ENCODE data around the gene RPS6KA1. TPM values are rescaled to one million over a fixed set of nuclear protein-coding genes. Genes with fewer than 3 reads are reported as not detected.
"Not testable (repeated sequence)": the region's sequence is repeated elsewhere in the genome, so short reads cannot be mapped to it uniquely, and the experiment has no call there.

The RPS6KA1 gene
- total RNA-seq: 13.3 and 29.9 TPM in 2 replicates

- DNase-seq (ENCODE audit: extremely low read depth, low read depth, low spot score): no peak
These were observed at the start of gene RPS6KA1 for GRCh38 chr1:26529655-26530409. Gene RPS6KA1, plus strand, starts transcription at chr1:26529761. Its CDS starts 160 bp downstream, at chr1:26529921.

DNA sequence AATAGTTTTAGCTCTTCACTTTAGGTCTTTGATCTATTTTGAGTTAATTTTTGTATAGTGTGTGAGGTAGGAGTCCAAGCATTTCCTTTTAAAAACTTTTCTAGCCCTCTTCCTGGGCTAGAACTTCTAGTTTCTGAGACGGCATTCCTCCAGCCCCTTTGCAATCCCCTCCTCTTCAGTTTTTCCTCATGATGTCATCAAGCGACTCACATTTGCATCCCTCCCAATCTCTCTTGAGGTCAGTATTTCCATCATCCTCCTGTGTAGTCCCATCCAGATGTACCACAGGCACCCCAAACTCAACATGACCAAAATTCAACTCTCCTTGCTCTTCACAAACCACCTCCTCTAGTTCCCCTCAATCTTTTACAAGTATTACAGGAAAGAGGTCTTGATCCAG, 46.6 kb upstream of the RPS6KA1 start:
- DNase-seq (ENCODE audit: extremely low read depth, low read depth, low spot score): no peak

- DNase-seq (ENCODE audit: extremely low read depth, low read depth, low spot score): no peak
These were observed 45.6 kb upstream of the RPS6KA1 start for GRCh38 chr1:26483980-26484379.

- no peak for DNase-seq (ENCODE audit: extremely low read depth, low read depth, low spot score)
These were observed 39.4 kb upstream of the RPS6KA1 start for GRCh38 chr1:26490155-26490554.

DNA sequence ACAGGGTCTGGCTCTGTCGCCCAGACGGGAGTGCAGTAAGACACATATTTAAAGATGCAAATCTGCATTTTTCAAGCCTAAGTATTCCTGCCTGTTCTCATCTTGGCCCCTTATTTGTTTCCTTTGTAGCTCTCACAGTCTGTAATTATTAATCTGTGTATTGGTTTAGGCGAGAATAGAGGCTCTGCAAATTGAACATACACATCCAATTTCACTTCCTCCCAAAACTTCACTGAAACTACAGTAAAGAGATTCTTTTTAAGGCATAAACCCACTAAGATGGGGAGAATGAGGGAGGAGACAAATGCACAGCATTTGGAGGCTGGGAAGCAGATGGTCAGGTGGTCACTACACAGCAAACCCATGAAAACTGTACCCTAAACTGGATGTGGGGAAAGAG, 36.3 kb upstream of the RPS6KA1 start:
- DNase-seq (ENCODE audit: extremely low read depth, low read depth, low spot score): no peak

DNA sequence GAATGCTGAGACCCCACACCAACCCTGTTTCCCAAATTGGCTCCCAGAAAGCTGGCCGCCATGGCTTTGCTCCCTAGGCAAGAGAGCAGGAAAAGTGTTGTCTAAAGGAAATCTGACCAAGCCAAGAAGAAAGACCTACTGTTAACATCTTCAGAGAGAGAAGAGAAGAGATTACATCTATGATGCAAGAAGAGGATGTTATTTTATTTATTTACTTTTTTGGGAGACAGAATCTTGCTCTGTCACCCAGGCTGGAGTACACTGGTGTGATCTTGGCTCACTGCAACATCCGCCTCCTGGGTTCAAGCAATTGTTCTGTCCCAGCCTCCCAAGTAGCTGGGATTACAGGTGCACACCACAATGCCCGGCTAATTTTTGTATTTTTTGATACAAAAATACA, 35.6 kb upstream of the RPS6KA1 start:
- no peak for DNase-seq (ENCODE audit: extremely low read depth, low read depth, low spot score)

DNA sequence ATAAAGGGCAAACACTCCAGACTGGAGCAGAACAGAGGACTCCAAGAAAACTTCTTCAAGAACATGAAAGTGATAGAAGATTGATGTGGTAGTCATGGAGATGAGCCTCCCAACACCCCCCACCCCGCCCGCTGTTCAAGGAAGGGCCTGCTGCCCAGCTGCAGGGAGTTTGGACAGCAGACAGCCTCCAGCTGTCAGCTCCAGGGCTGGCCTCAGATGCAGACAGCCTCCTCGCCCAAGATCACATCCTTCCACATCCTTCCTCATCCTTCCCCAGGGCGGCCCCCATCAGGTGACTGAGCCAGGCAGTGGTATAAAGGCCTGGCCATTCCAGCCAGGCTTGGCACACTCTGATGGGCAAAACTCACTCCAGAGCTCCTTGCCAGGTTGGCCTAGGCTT, 32.7 kb upstream of the RPS6KA1 start:
- DNase-seq (ENCODE audit: extremely low read depth, low read depth, low spot score): no peak

DNA sequence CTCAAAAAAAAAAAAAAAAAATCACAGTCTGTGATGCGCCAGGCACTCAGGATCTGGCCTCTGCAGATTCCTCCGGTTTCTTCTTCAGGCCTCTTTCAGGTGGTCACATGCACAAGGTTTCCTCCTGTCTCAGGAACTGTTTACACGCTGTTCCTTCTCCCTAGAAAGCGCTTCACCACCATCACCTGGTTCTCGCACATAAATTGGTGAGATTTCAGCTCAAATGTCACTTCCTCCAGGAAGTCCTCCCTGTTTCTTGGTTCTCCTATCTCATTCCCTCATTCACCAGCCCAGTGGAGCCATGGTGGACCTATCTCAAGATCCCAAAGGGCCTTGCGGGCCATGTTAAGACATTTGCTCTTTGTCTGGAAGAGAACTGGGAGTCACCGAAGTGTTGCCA, 30.7 kb upstream of the RPS6KA1 start:
- no peak for DNase-seq (ENCODE audit: extremely low read depth, low read depth, low spot score)

- no peak for DNase-seq (ENCODE audit: extremely low read depth, low read depth, low spot score)
These were observed 28.9 kb upstream of the RPS6KA1 start for GRCh38 chr1:26500488-26501175.

DNA sequence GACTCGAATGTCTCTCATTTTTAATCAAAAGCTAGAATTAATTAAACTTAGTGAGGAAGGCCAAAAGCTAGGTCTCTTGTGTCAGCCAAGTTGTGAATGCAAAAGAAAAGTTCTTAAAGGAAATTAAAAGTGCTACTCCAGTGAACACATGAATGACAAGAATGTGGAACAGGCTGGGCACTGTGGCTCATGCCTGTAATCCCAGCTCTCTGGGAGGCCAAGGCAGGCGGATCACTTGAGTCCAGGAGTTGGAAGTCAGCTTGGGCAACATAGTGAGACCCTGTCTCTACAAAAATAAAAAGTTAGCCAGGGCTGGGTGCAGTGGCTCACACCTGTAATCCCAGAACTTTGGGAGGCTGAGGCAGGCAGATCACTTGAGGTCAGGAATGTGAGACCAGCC, 18.9 kb upstream of the RPS6KA1 start:
- not testable (repeated sequence) for DNase-seq (ENCODE audit: extremely low read depth, low read depth, low spot score)

DNA sequence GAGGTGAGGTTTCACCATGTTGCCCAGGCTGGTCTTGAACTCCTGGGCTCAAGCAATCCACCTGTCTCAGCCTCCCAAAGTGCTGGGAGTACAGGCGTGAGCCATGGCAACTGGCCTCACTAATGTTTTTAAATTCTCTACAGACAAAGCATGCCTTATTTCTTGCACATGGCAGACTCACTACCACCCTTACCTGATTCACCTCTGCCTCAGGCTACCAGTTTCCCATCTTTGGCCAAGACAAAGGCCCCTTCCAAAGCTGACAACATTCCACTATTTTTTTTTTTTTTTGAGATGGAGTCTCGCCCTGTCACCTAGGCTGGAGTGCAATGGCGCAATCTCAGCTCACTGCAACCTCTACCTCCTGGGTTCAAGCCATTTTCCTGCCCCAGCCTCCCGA, 13.7 kb upstream of the RPS6KA1 start:
- DNase-seq (ENCODE audit: extremely low read depth, low read depth, low spot score): not testable (repeated sequence)

DNA sequence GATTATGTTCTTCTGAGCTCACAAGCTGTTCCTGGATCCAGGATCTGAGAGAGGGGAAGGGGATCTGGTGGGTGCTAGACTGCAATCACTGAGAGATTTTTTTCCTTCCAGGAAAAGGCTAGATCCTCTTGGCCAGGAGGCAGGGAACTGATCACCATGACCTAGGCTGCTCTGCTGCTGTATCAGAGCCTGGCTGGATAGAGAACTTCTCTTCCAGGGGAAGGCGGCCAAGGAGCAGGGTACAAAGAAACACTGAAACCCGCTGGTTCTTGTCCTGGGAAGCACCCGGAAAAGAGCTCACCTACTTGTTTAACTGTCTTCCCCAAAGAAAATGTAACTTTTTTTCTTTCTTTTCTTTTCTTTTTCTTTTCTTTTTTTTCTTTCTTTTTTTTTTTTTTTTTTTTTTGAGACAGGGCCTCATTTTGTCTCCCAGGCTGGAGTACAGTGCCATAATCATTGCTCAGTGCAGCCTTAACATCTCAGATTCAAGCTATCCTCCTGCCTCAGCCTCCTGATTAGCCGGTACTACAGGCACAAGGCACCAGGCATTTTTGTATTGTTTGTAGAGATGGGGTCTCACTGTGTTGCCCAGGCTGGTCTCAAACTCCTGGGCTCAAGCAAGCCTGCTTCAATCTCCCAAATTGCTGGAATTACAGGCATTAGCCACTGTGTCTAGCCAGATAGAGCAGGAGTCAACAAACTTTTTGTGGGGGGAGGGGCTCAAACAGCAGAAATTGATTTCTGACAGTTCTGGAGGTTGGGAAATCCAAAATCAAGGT, 12.4 kb upstream of the RPS6KA1 start:
- no peak for DNase-seq (ENCODE audit: extremely low read depth, low read depth, low spot score)

DNA sequence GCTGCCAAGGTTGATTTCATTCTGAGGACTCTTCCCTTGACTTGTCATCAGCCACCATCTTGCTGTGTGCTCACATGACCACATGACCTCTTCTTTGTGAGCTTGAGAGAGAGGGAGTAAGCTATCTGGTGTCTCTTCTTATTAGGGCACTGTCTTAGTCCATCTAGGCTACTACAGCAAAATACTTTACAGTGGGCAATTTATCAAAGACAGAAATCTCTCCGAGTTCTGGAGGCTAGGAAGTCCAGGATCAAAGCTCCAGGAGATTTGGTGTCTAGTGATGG, 11.9 kb upstream of the RPS6KA1 start:
- DNase-seq (ENCODE audit: extremely low read depth, low read depth, low spot score): no peak

- DNase-seq (ENCODE audit: extremely low read depth, low read depth, low spot score): no peak
These were observed 11.2 kb upstream of the RPS6KA1 start for GRCh38 chr1:26518355-26518754.

DNA sequence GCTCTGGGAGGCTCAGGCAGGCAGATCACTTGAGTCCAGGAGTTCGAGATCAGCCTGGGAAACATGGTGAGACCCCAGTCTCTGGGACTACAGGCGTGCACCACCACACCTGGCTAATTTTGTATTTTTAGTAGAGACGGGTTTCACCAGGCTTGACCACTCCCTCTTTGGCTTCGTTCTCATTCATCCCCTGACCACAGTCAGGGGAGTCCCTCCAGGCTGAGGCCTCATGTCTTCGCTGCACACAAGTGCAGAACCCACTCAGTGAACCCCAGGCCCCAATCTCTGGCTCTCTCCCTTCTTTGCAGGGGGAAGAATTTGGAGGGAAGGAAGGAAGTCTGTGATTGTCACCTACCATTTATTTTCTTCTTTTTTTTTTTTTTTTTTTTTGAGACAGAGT, 9.2 kb upstream of the RPS6KA1 start:
- DNase-seq (ENCODE audit: extremely low read depth, low read depth, low spot score): no peak

DNA sequence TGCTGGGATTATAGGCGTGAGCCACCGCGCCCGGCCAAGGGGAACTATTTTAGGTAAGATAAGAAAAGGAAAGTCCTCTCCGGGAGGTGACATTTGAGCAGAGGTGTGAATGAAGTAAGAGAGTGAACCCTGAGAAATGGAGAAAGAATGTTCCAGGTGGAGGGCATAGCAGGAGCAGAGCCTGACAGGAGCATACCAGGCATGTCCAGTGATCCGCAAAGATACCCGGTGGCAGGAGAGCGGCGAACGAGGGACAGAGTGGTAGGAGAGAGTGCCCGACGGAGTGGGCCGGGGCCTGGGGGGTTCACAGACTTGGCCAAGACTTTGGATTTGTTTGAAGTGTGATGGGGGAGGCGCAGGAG, 7.9 kb upstream of the RPS6KA1 start:
- no peak for DNase-seq (ENCODE audit: extremely low read depth, low read depth, low spot score)

GRCh38 chr1:26522073-26522472, 7.5 kb upstream of the RPS6KA1 start:
- DNase-seq (ENCODE audit: extremely low read depth, low read depth, low spot score): no peak

- no peak for DNase-seq (ENCODE audit: extremely low read depth, low read depth, low spot score)
These were observed 5.4 kb upstream of the RPS6KA1 start for GRCh38 chr1:26524181-26524580.

DNA sequence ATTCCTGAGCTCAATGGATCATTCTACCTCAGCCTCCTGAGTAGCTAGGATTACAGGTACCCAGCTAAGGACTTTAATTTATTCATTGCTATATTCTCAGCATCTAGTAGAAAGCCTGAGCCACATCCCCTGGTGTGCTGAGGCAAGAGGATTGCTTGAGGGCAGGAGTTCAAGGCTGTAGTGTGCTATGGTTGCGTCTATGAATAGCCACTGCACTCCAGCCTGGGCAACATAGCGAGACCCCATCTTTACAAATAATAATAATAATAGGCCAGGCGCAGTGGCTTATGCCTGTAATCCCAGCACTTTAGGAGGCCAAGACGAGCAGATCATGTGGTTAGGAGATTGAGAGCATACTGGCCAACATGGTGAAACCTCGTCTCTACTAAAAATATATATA, 3.3 kb upstream of the RPS6KA1 start:
- no peak for DNase-seq (ENCODE audit: extremely low read depth, low read depth, low spot score)

DNA sequence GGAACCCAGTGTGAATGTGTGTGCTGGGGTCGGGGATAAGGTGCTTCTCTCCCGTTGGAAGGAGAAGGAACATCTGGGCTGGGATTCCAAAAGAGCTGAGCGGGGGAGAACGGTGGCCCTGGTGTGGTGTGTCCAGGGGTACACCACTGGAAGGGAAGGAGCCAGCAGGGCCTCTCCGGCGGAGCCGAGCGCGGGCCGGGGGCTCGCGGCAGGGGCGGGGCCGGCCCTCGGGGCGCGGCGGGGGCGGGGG, 231 bp upstream of the RPS6KA1 start:
- DNase-seq (ENCODE audit: extremely low read depth, low read depth, low spot score): no peak

GRCh38 chr1:26530410-26530894, 891 bp downstream of the RPS6KA1 start:
- no peak for DNase-seq (ENCODE audit: extremely low read depth, low read depth, low spot score)
